Activated CD4-positive, alpha-beta T cell treated with anti-CD3 and anti-CD28 coated beads, Interleukin-2, amount 10 ng/mL, durations not matched to agents 24 days and 14 days (primary cell): Measurements from ENCODE around the gene PIBF1. TPM values are rescaled to one million over a fixed set of nuclear protein-coding genes. Genes with fewer than 3 reads are reported as not detected.
"Not testable (repeated sequence)": the region's sequence is repeated elsewhere in the genome, so short reads cannot be mapped to it uniquely, and the experiment has no call there.

Source experiments
- DNase-seq: peaks from one replicate; pipeline ENCODE4 v3.0.0; 2022
- H3K27ac Mint-ChIP-seq: one replicate; pipeline ENCODE4 v1.8.0; 2022; ENCODE audit warnings: mild to moderate bottlenecking, mixed read lengths
- H3K27me3 Mint-ChIP-seq: one replicate; pipeline ENCODE4 v1.8.0; 2022; ENCODE audit warnings: mixed read lengths
- H3K36me3 Mint-ChIP-seq: one replicate; pipeline ENCODE4 v1.8.0; 2022; ENCODE audit warnings: low read depth, mild to moderate bottlenecking, mixed read lengths
- H3K4me1 Mint-ChIP-seq: one replicate; pipeline ENCODE4 v1.8.0; 2021; ENCODE audit warnings: mixed read lengths
- H3K4me3 Mint-ChIP-seq: one replicate; pipeline ENCODE4 v1.8.0; 2022; ENCODE audit warnings: mild to moderate bottlenecking, moderate library complexity, mixed read lengths
- H3K9me3 Mint-ChIP-seq: one replicate; pipeline ENCODE4 v1.8.0; 2021; ENCODE audit warnings: mixed read lengths
- intact Hi-C: fragments of 100-400 bp; cut with micrococcal nuclease; formaldehyde crosslinking; loops from one replicate; pipeline ENCODE4 v1.15.1; 2023
- total RNA-seq: library from RNA; stranded (reverse); gene quantifications from 2 replicates; pipeline ENCODE4 v1.2.3, GENCODE V29; 2022

PIBF1 gene
- total RNA-seq, 1 donor from 2014 or later: 33.7 TPM

DNA sequence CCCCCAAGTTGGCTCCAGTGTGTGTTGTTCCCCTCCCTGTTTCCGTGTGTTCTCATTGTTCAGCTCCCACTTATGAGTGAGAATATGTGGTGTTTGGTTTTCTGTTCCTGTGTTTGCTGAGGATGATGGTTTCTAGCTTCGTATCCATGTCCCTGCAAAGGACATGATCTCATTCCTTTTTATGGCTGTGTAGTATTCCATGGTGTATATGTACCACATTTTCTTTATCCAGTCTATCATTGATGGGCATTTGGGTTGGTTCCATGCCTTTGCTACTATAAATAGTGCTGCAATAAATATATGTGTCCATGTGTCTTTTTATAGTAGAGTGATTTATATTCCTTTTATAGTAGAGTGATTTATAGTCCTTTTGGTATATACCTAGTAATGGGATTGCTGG lies 63.2 kb downstream of the PIBF1 start:
- H3K27me3 Mint-ChIP-seq, DNase-seq, H3K27ac Mint-ChIP-seq, H3K9me3 Mint-ChIP-seq, H3K4me1 Mint-ChIP-seq, intact Hi-C loops, H3K4me3 Mint-ChIP-seq: not testable (repeated sequence)
- peaks cover 33% of the 10 kb centered on the region for H3K36me3 Mint-ChIP-seq

DNA sequence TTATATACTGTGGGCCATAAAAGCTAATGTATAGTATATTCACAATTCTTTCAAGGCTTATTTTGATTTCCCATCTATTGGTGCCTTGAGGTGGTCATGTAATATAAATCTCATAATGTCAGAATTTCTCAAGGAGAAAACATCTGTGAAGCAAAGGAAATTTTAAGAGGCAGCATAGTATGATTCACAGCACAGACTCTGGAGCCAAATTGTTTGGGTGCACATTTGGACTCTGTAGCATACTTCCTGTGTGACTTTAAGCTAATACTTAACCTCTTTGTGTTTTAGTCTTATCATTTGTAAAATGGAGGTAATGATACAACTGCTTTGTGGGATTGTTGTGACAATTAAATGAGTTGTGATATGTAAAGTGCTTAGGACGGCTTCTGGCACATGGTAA lies 67.6 kb downstream of the PIBF1 start:
- Mint-ChIP-seq H3K9me3 (no peaks in the 10 kb centered on the region), H3K36me3 (peaks cover 33% of the 10 kb centered on the region), H3K4me1 (no peaks in the 10 kb centered on the region), H3K27me3 (no peaks in the 10 kb centered on the region), H3K27ac (no peak overlapping the region), H3K4me3 (no peak overlapping the region)
- no peak for DNase-seq
- intact Hi-C loops: no loop called here

DNA sequence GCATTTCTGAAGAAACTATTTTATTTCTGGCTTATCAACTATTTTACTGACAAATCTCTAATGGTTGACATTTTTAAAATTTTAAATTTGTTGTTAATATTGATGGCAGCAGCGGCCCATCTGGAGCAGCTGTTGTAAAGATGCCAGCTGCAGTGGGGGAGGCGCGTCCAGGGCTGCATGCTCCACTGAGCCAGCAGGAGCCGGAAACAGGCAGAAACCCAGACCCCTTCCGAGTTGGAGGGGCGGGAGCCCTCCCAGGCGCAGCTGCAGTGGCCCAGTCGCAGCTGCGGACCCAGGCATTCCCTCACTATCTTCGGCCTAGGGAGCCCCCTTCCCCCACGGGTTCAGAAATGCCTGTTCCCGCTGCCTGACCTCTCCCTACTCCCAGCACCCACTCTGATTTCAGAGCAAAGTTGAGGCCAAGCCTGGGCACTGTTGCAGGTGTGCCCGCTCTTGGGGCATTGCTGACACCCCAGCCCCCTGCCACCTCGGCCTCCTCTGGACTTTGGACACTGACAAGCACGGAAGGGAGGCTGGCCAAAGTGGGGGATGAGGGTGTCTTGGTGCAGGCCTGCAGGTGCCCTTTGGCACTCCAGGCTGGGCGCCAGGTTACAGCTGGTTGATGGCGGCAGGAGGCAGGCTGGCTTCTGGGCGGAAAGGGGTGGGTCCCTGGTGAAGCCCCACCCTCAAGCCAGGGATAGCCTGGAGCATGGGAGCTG lies 69.2 kb downstream of the PIBF1 start:
- Mint-ChIP-seq H3K27ac (no peak overlapping the region), H3K27me3 (no peaks in the 10 kb centered on the region), H3K4me1 (no peaks in the 10 kb centered on the region), H3K36me3 (peaks cover 22% of the 10 kb centered on the region), H3K9me3 (no peaks in the 10 kb centered on the region), H3K4me3 (no peak overlapping the region)
- intact Hi-C loops: no loop called here
- no peak for DNase-seq

GRCh38 chr13:72851678-72852014 lies 69.7 kb downstream of the PIBF1 start:
- H3K4me3 Mint-ChIP-seq: no peak overlapping the region
- no peaks in the 10 kb centered on the region for H3K9me3 Mint-ChIP-seq
- no peaks in the 10 kb centered on the region for H3K27me3 Mint-ChIP-seq
- H3K4me1 Mint-ChIP-seq: no peaks in the 10 kb centered on the region
- H3K36me3 Mint-ChIP-seq: peaks cover 20% of the 10 kb centered on the region
- no peak for DNase-seq
- no peak overlapping the region for H3K27ac Mint-ChIP-seq
- intact Hi-C loops: no loop called here

DNA sequence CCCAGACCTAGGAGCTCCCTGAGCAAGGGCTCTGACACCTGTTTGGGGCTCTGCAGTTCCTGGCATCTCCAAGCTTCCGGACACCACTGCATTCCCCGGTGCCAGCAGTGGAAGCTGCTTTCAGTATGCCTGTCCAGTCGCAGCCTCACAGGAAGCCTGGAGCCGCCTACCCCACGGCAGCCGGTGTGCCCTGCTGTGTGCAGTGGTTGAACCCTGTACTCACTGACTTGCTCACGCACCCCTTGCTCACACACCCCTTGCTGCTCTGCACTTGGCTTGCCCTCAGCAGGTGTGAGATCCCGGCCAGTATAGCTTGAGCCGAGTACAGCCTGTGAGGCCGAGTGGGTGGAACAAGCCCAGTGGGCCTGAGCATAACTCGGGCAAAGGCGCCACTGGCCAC lies 70.3 kb downstream of the PIBF1 start:
- intact Hi-C loops: no loop called here
- Mint-ChIP-seq H3K27me3 (no peaks in the 10 kb centered on the region), H3K4me1 (no peaks in the 10 kb centered on the region), H3K27ac (no peak overlapping the region), H3K4me3 (no peak overlapping the region), H3K36me3 (peaks cover 20% of the 10 kb centered on the region), H3K9me3 (no peaks in the 10 kb centered on the region)
- DNase-seq: no peak

DNA sequence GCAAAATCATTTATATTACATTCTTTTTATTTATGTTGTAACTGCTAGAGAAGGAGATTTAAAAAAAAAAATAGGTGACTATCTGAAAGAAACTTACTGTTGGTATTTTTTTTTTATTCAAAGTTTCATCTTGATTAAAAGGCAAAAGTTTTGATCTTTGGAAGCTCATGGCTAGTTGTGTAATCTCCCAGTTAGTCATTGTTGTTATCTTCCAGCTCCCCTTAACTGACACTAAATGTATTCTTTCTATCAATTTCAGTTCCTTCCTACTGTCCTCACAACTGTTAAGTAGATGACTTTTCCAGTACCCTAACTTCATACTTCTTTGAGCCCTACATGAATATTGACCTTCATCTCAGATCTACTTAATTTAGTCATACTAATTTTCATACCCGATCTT lies 71.1 kb downstream of the PIBF1 start:
- H3K4me3 Mint-ChIP-seq: no peak overlapping the region
- no peak for DNase-seq
- no peaks in the 10 kb centered on the region for H3K27me3 Mint-ChIP-seq
- H3K36me3 Mint-ChIP-seq: peaks cover 17% of the 10 kb centered on the region
- H3K4me1 Mint-ChIP-seq: no peaks in the 10 kb centered on the region
- no peaks in the 10 kb centered on the region for H3K9me3 Mint-ChIP-seq
- no peak overlapping the region for H3K27ac Mint-ChIP-seq
- intact Hi-C loops: no loop called here

- peaks cover 32% of the 10 kb centered on the region for H3K36me3 Mint-ChIP-seq
- H3K4me1 Mint-ChIP-seq: peaks cover 11% of the 10 kb centered on the region
- peak overlapping the region; percentile 36 for H3K4me3 Mint-ChIP-seq
- intact Hi-C loops: no loop called here
- peaks cover 3% of the 10 kb centered on the region for H3K9me3 Mint-ChIP-seq
- DNase-seq: no peak
- peak overlapping the region; percentile 87 for H3K27ac Mint-ChIP-seq
- H3K27me3 Mint-ChIP-seq: no peaks in the 10 kb centered on the region
These were observed 82.4 kb downstream of the PIBF1 start for GRCh38 chr13:72864142-72865011.

GRCh38 chr13:72868229-72868628 lies 86.3 kb downstream of the PIBF1 start:
- Mint-ChIP-seq H3K9me3 (peaks cover 6% of the 10 kb centered on the region), H3K4me1 (peaks cover 11% of the 10 kb centered on the region), H3K4me3 (no peak overlapping the region), H3K36me3 (peaks cover 38% of the 10 kb centered on the region), H3K27me3 (no peaks in the 10 kb centered on the region), H3K27ac (no peak overlapping the region)
- intact Hi-C loops: no loop called here
- DNase-seq: no peak

DNA sequence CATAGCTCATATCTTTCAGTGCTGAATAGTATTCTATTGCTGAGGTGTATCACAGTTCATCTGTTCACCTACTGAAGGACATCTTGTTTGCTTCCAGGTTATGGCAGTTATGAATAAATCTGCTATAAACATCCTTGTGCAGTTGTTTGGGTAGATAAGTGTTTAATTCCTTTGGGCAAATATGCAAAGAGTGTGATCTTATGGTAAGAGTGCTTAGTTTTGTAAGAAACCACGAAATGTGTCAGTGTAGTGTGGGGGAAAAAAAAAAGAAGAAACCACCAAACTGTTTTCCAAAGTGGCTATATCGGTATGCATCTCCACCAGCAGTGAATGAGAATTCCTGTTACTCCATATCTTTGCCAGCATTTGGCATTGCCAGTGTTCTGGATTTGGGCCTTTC lies 93.3 kb downstream of the PIBF1 start:
- H3K4me1 Mint-ChIP-seq: peaks cover 6% of the 10 kb centered on the region
- peak overlapping the region; percentile 18 for H3K27ac Mint-ChIP-seq
- H3K27me3 Mint-ChIP-seq: no peaks in the 10 kb centered on the region
- peaks cover 14% of the 10 kb centered on the region for H3K9me3 Mint-ChIP-seq
- H3K36me3 Mint-ChIP-seq: peaks cover 39% of the 10 kb centered on the region
- intact Hi-C loops: no loop called here
- no peak for DNase-seq
- H3K4me3 Mint-ChIP-seq: no peak overlapping the region

DNA sequence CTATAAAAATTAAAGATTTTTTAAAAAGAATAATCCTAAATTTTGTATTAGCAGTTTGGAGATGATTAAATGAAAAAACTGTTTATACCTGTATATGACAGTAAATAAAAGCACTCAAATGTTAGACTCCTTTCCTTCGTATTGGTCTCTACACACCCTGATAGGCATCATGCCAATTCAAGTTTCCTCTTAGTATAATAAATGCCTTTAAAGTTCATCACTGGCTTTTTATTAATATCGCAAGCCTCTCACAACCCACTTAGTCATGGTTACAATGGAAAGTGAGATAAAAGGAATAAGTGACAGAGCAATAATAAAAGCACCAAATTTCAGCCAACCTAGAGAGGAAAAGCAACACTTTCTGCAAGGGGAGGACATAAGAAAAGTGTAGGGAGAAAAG lies 102.2 kb downstream of the PIBF1 start:
- DNase-seq: no peak
- Mint-ChIP-seq H3K4me1 (peaks cover 1% of the 10 kb centered on the region), H3K9me3 (peaks cover 16% of the 10 kb centered on the region), H3K4me3 (no peak overlapping the region), H3K36me3 (peaks cover 23% of the 10 kb centered on the region), H3K27ac (no peak overlapping the region), H3K27me3 (no peaks in the 10 kb centered on the region)
- intact Hi-C loops: no loop called here

DNA sequence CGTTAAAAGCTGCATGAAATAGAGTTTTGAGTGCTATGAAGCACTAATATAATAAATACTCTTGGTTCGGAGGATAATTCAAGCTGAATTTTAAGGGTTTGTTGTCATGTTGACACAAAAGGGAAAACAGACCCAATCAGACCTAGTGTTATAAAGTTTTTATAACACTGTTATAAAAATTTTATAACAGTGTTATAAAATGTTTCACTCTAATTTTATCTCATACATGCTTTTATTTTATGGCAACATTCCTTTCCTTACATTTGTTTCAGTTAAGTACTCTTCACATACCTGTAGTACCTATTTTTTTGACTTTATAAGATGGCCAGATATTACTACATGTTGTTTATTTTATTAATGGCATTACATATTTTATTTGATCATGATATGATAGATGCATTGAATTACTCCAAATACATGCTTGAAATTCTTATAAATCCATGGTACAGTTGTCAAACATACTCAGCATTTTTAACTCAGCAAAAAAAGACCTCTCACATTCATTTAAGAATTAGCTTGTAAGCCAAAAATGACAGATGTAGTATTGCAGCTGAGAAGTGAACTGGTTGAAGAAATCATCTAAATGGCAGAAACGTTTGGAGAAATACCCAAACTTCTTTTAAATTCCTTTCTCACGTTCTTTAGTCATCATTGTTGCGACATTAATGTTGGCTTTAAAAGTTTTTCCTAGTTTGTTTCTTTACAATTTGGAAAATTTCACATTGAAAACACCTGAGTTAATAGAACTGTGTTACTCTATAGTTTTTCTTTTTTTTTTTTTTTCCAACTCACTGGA lies 104.5 kb downstream of the PIBF1 start:
- Mint-ChIP-seq H3K4me3 (no peak overlapping the region), H3K27ac (no peak overlapping the region), H3K4me1 (peaks cover 4% of the 10 kb centered on the region), H3K27me3 (no peaks in the 10 kb centered on the region), H3K9me3 (peaks cover 11% of the 10 kb centered on the region), H3K36me3 (peaks cover 16% of the 10 kb centered on the region)
- intact Hi-C loops: no loop called here
- no peak for DNase-seq

- Mint-ChIP-seq H3K36me3 (peaks cover 3% of the 10 kb centered on the region), H3K4me1 (peaks cover 2% of the 10 kb centered on the region), H3K9me3 (peaks cover 3% of the 10 kb centered on the region), H3K27me3 (no peaks in the 10 kb centered on the region), H3K27ac (no peak overlapping the region), H3K4me3 (no peak overlapping the region)
- DNase-seq: no peak
- intact Hi-C loops: no loop called here
These were observed 107.6 kb downstream of the PIBF1 start for GRCh38 chr13:72889495-72889894.

GRCh38 chr13:72890546-72890945 lies 108.6 kb downstream of the PIBF1 start:
- H3K36me3 Mint-ChIP-seq: peaks cover 7% of the 10 kb centered on the region

DNA sequence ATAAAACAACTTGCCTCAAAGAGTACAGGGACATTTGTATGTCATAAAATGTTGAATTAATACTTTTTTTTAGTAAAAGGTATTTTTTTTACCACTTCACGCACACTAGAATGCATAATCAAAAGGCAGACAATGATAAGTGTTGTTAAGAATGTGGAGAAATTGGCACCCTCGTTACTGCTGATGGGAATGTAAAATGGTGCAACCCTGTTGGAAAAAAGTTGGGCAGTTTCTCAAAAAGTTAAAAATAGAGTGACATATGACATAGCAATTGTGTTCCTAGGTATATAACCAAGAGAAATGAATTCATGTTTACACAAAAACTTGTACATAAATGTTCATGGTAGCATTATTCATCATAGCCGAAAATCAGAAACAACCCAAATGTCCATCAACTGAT lies 109.5 kb downstream of the PIBF1 start:
- no peak overlapping the region for H3K27ac Mint-ChIP-seq
- no peaks in the 10 kb centered on the region for H3K27me3 Mint-ChIP-seq
- no peak for DNase-seq
- H3K9me3 Mint-ChIP-seq: peaks cover 3% of the 10 kb centered on the region
- peaks cover 2% of the 10 kb centered on the region for H3K4me1 Mint-ChIP-seq
- H3K36me3 Mint-ChIP-seq: peaks cover 16% of the 10 kb centered on the region
- intact Hi-C loops: no loop called here
- H3K4me3 Mint-ChIP-seq: no peak overlapping the region

More at GRCh38 chr13:72890546-72890945, 108.6 kb downstream of the PIBF1 start:
- Mint-ChIP-seq H3K4me3 (no peak overlapping the region), H3K4me1 (peaks cover 2% of the 10 kb centered on the region), H3K27me3 (no peaks in the 10 kb centered on the region), H3K9me3 (peaks cover 3% of the 10 kb centered on the region), H3K27ac (no peak overlapping the region)
- DNase-seq: no peak
- intact Hi-C loops: no loop called here
